Lower lobe of right lung (tissue), 2 donors: ENCODE measurements around the gene PNPLA2. TPM values are rescaled to one million over a fixed set of nuclear protein-coding genes. Genes with fewer than 3 reads are reported as not detected.

Experiments
- ATAC-seq, 2 donors: fragments of 200-7000 bp; cut with Tn5 transposase; one replicate each; pipeline ENCODE4 v1.9.1; 2020 to 2022; ENCODE audit warnings: mild to moderate bottlenecking in 2 of 2, moderate library complexity in 2 of 2
- DNase-seq: peaks from one replicate; pipeline ENCODE4 v3.0.0-alpha.2; 2020
- H3K27ac ChIP-seq: fragments of 200-600 bp; one replicate; pipeline ENCODE4 v1.8.0; 2022
- H3K27me3 ChIP-seq: fragments of 200-600 bp; one replicate; pipeline ENCODE4 v1.8.0; 2022; ENCODE audit warnings: low read depth
- H3K36me3 ChIP-seq: fragments of 200-600 bp; one replicate; pipeline ENCODE4 v1.8.0; 2022; ENCODE audit warnings: mild to moderate bottlenecking
- H3K4me1 ChIP-seq: fragments of 200-600 bp; one replicate; pipeline ENCODE4 v1.8.0; 2022
- H3K4me3 ChIP-seq: fragments of 200-600 bp; one replicate; pipeline ENCODE4 v1.8.0; 2022; ENCODE audit warnings: mild to moderate bottlenecking
- H3K9me3 ChIP-seq: fragments of 200-600 bp; one replicate; pipeline ENCODE4 v1.8.0; 2022
- intact Hi-C: fragments of 100-400 bp; cut with DNase I; formaldehyde crosslinking; loops from one replicate; pipeline ENCODE4 v1.11.0; 2022
- total RNA-seq: library from RNA; stranded (reverse); fragmentation: NEBNext Ultra II Directional; extraction: Animal tissue kit (Norgen Biotek cat#: 25700); gene quantifications from one replicate; pipeline ENCODE4 v1.2.1, GENCODE V29; 2021
- TF ChIP-seq, protein P1 (sequence below): fragments of 200-600 bp; IDR thresholded peaks from one replicate; pipeline ENCODE4 v1.8.0; 2022; ENCODE audit warnings: antibody characterized with exemption, mild to moderate bottlenecking
- donor health status: DM: no; HTN: yes; CAD: no; lungs with severe emphysema.

The PNPLA2 gene
- total RNA-seq, 1 donor from 2014 or later = 137 TPM

DNA sequence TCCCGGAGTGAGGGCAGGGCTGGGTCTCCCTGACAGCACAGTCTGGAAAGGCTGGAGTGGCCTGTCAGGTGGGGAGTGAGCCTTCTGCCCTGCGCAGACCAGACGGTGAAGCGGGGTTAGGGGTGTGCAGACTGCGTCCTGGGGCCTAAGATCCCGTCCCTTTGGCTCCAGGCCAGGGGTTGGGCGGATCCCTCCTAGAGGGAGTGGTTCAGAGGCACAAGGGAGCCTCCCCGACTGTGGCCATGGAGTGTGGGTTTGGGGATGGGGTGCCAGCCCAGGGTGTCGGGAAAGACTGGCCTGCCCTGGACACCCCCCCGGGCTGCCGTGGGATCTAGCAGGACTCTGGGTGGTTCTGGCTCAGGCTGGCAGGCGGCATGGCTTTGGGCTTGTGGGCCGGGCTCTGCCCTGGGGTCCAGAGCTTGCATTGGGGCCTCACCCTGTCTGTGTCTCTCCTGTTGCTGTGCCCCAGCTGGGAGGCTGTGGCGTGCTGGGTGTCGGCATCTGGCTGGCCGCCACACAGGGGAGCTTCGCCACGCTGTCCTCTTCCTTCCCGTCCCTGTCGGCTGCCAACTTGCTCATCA is 43.5 kb downstream of the PNPLA2 start:
- no peak for ATAC-seq
- H3K4me3 ChIP-seq = no peak overlapping the region
- H3K27ac ChIP-seq = no peak overlapping the region
- H3K4me1 ChIP-seq = peaks cover 16% of the 10 kb centered on the region
- H3K9me3 ChIP-seq = no peaks in the 10 kb centered on the region
- TF ChIP-seq, protein P1, sequence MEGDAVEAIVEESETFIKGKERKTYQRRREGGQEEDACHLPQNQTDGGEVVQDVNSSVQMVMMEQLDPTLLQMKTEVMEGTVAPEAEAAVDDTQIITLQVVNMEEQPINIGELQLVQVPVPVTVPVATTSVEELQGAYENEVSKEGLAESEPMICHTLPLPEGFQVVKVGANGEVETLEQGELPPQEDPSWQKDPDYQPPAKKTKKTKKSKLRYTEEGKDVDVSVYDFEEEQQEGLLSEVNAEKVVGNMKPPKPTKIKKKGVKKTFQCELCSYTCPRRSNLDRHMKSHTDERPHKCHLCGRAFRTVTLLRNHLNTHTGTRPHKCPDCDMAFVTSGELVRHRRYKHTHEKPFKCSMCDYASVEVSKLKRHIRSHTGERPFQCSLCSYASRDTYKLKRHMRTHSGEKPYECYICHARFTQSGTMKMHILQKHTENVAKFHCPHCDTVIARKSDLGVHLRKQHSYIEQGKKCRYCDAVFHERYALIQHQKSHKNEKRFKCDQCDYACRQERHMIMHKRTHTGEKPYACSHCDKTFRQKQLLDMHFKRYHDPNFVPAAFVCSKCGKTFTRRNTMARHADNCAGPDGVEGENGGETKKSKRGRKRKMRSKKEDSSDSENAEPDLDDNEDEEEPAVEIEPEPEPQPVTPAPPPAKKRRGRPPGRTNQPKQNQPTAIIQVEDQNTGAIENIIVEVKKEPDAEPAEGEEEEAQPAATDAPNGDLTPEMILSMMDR = no peak
- intact Hi-C loops = no loop called here
- DNase-seq = no peak
- peaks cover 53% of the 10 kb centered on the region for H3K36me3 ChIP-seq
- no peaks in the 10 kb centered on the region for H3K27me3 ChIP-seq

DNA sequence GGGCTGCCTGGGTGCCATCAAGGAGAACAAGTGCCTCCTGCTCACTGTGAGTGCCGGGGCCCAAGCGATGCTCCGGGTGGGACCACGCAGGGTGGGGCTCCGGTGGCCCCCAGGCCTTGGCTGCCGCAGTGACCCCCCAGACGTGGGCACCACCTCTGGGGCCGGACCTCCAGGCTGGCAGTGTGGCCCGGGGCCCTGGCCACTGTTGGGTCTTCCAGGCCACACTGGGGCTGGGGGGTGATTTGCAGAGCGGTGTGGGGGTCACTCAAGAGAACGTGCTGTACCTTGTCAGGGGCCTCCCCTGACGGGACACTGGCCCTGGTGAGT is 43.9 kb downstream of the PNPLA2 start:
- ATAC-seq (no peak), DNase-seq (no peak)
- peaks cover 53% of the 10 kb centered on the region for H3K36me3 ChIP-seq
- no peak overlapping the region for H3K4me3 ChIP-seq
- intact Hi-C loops = no loop called here
- TF ChIP-seq, protein P1 = no peak
- H3K9me3 ChIP-seq = no peaks in the 10 kb centered on the region
- H3K27ac ChIP-seq = no peak overlapping the region
- no peaks in the 10 kb centered on the region for H3K27me3 ChIP-seq
- peaks cover 16% of the 10 kb centered on the region for H3K4me1 ChIP-seq

DNA sequence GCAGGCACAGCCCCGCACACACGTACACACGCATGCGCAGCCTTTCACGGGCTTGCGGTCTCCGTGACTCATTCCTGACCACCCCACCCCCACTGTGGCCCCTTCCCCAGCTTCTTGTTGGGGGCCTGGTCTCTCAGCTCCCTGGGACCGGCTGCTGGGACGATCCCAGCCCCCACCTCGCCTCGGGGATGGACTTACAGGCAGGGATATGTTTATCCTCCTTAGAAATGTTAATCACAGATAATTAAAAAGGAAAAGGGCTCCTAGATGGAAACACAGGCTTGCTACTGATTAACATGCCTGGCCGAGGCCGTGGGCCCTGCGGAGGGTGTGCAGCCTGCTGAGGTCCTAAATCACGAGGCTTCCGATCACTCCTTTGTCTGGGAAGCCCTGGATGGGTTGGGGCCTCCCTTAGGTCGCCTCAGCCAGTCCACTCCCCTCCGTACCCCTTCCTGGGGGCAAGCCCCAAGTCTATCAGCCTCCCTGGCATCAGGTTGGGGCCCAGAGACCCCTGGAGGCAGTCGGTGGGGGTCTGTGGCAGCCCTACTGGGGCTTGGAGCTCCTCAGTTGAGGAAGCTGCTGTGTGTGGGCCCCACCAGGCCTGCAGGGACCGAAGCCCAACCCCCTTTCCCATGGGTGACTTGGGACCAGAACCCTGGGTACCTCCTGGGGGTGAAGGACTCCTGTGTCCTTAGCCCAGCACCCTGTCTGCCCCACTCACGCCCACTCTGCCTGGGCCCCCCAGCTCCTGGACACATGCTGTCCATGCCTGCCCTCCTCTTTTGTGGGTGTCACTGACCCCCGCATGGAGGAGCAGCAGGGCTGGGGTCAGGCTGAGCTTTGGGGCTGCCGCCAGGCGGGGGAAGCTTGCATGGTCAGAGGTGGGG is 44.6 kb downstream of the PNPLA2 start:
- H3K4me1 ChIP-seq = peaks cover 16% of the 10 kb centered on the region
- TF ChIP-seq, protein P1 = no peak
- no peaks in the 10 kb centered on the region for H3K27me3 ChIP-seq
- H3K4me3 ChIP-seq = no peak overlapping the region
- DNase-seq (no peak), ATAC-seq (no peak)
- peaks cover 53% of the 10 kb centered on the region for H3K36me3 ChIP-seq
- intact Hi-C loops = no loop called here
- H3K9me3 ChIP-seq = no peaks in the 10 kb centered on the region
- no peak overlapping the region for H3K27ac ChIP-seq

DNA sequence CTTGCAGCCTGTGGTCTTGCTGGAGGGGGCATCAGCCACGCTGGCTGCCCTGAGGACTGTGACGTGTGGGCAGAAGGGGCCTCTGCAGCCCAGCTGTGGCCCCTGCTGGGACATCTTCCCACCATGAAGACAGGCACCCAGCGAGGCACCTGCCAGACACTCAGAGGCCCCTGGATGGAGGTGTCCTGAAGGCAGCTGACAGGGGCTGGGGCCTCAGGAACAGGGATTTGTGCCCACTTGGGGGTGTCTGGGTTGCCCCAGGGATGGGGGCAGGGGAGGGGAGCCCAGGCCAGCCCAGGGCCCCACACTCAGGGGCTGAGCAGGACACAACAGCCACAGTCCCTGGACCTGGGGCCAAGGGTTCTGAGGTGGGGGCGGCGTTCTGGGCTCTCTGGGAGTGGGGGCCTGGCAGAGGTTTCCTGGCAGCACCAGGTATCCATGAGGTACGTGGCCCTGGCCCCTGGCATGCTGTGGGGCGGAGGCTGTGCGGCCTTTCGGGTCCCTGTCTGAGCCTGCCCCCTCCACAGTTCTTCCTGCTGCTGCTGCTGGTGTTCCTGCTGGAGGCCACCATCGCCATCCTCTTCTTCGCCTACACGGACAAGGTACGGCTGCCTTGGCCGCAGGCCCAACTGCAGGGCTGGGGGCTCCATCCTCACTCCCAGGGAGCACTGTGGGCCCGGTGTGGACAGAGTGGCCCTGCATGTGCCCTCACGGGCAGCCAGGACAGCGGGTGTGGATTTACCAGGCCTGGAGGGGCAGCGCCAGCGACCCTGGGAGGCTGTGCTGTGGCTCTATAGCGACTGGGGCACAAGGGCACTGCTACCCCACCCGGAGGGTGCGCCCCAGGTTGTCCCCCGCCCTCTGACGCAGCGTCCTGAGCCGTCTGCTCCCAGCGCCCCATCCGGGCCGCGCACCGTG is 45.5 kb downstream of the PNPLA2 start:
- Histone ChIP-seq H3K9me3 (no peaks in the 10 kb centered on the region), H3K27me3 (no peaks in the 10 kb centered on the region), H3K36me3 (peaks cover 57% of the 10 kb centered on the region), H3K27ac (no peak overlapping the region), H3K4me1 (peaks cover 16% of the 10 kb centered on the region), H3K4me3 (no peak overlapping the region)
- ATAC-seq (no peak), DNase-seq (no peak)
- intact Hi-C loops = no loop called here
- TF ChIP-seq, protein P1 = no peak

DNA sequence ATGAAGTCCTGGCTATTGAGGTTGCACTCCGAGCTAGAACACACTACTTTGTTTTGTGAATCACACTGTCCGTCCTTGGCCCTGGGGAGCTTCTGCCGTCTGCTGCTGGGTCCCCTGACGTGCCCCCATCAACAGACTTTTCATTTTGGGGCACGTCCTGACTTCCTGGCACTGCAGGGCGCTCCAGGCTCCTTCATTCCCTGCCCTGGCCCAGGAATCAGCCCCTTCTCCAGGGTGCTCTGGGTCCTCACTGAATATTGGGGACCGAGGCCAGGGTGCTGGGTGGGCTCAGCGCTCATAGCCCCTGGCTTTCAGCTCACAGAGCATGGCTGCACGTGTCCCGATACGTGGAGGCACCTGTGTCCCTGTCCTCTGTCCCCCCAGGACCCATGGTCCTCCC is 46.2 kb downstream of the PNPLA2 start:
- H3K4me1 ChIP-seq = peaks cover 11% of the 10 kb centered on the region
- ATAC-seq (no peak), DNase-seq (no peak)
- TF ChIP-seq, protein P1 = no peak
- H3K36me3 ChIP-seq = peaks cover 64% of the 10 kb centered on the region
- no peak overlapping the region for H3K4me3 ChIP-seq
- no peak overlapping the region for H3K27ac ChIP-seq
- intact Hi-C loops = no loop called here
- H3K27me3 ChIP-seq = no peaks in the 10 kb centered on the region
- no peaks in the 10 kb centered on the region for H3K9me3 ChIP-seq
